CD4-positive, alpha-beta T cell (primary cell): ENCODE data around the gene OR2J3. TPM values are rescaled to one million over a fixed set of nuclear protein-coding genes. Genes with fewer than 3 reads are reported as not detected.
A peak's percentile ranks its signal among the peaks of the same experiment; 100 is the strongest.

Experiments used
- ATAC-seq: fragments of 200-7000 bp; cut with Tn5 transposase; one replicate; pipeline ENCODE4 v1.10.0; 2022; ENCODE audit warnings: mild to moderate bottlenecking; ENCODE audit not compliant: poor library complexity
- CTCF ChIA-PET: fragments of 350-600 bp; sonication (Branson Sonifier 250); formaldehyde crosslinking; loops from one replicate; lab custom pipeline; 2021; ENCODE audit warnings: antibody characterized with exemption, inconsistent platforms; lab: Charles Lee
- POLR2A ChIA-PET: fragments of 350-600 bp; sonication (Branson Sonifier 250); formaldehyde crosslinking; loops from one replicate; lab custom pipeline; 2021; ENCODE audit warnings: antibody characterized with exemption, inconsistent platforms; lab: Charles Lee
- DNase-seq, 14 experiments: peaks; one replicate each; pipeline ENCODE4 v3.0.0-alpha.2; 2013 to 2020; ENCODE audit warnings: mixed read lengths in 2 of 14
- H3K27ac ChIP-seq, 2 donors: one replicate each; pipeline versions ENCODE4 v1.5.1 to v1.7.0; 2013; ENCODE audit warnings: low read length in 2 of 2, low read depth in 1 of 2, mild to moderate bottlenecking in 1 of 2
- H3K27me3 ChIP-seq, 2 experiments: 1 replicate in 1 of 2; 2 replicates in 1 of 2; pipeline versions ENCODE4 v1.6.1 to v1.7.0; 2013; ENCODE audit warnings: low read length in 2 of 2, control low read depth in 1 of 2, mild to moderate bottlenecking in 1 of 2, moderate library complexity in 1 of 2; ENCODE audit not compliant: insufficient read depth in 2 of 2, control insufficient read depth in 1 of 2
- H3K36me3 ChIP-seq: one replicate; pipeline ENCODE4 v1.6.1; 2013; ENCODE audit warnings: low read length, control low read depth; ENCODE audit not compliant: insufficient read depth
- H3K4me1 ChIP-seq: one replicate; pipeline ENCODE4 v1.6.1; 2013; ENCODE audit warnings: low read length, control low read depth; ENCODE audit not compliant: insufficient read depth
- H3K4me3 ChIP-seq: one replicate; pipeline ENCODE4 v1.5.1; 2013; ENCODE audit warnings: mild to moderate bottlenecking, low read length, moderate library complexity
- H3K9me3 ChIP-seq, 2 experiments: 1 replicate in 1 of 2; 2 replicates in 1 of 2; pipeline versions ENCODE4 v1.6.1 to v1.7.0; 2013; ENCODE audit warnings: low read length in 2 of 2, mild to moderate bottlenecking in 2 of 2, control low read depth in 1 of 2, moderate library complexity in 1 of 2; ENCODE audit not compliant: control insufficient read depth in 1 of 2, insufficient read depth in 1 of 2
- H3K27ac Mint-ChIP-seq: one replicate; pipeline ENCODE4 v1.8.0; 2020; ENCODE audit warnings: mixed read lengths
- H3K27me3 Mint-ChIP-seq: one replicate; pipeline ENCODE4 v1.8.0; 2021; ENCODE audit warnings: mixed read lengths
- H3K36me3 Mint-ChIP-seq: one replicate; pipeline ENCODE4 v1.8.0; 2021; ENCODE audit warnings: low read depth, mixed read lengths
- H3K4me1 Mint-ChIP-seq: one replicate; pipeline ENCODE4 v1.8.0; 2021; ENCODE audit warnings: low read depth, mixed read lengths
- H3K4me3 Mint-ChIP-seq: one replicate; pipeline ENCODE4 v1.8.0; 2020; ENCODE audit warnings: mild to moderate bottlenecking, mixed read lengths
- H3K9me3 Mint-ChIP-seq: one replicate; pipeline ENCODE4 v1.8.0; 2020; ENCODE audit warnings: mixed read lengths
- CTCF ChIP-seq: fragments of 200-600 bp; IDR thresholded peaks from one replicate; pipeline ENCODE4 v1.8.0; 2022; ENCODE audit warnings: antibody characterized with exemption, mild to moderate bottlenecking
- intact Hi-C, 2 experiments: fragments of 100-400 bp; cut with DNase I in 1 of 2; cut with micrococcal nuclease in 1 of 2; formaldehyde crosslinking; loops; one replicate each; pipeline versions ENCODE4 v1.15.1 to v1.9.0; 2023 to 2025; cut with DNase I, micrococcal nuclease
- polyA plus RNA-seq, 2 donors: library from polyadenylated mRNA; unstranded; fragments of 120-200 nt; gene quantifications; one replicate each; pipeline ENCODE4 v1.2.1, GENCODE V29; 2013
- total RNA-seq, 174 experiments: library from RNA in 2 of 174; stranded (reverse) in 2 of 174; gene quantifications; one replicate each; pipeline ENCODE4 v1.2.3 and lab custom pipeline; 2021 to 2026

The OR2J3 gene
- total RNA-seq (not detected), total RNA-seq (lab: John Stamatoyannopoulos, UW) (0 to 0.21 (median 0) reads per million in 172 experiments)
- not detected for polyA plus RNA-seq (2013, experiment 1 of 2)
- not detected for polyA plus RNA-seq (2013, experiment 2 of 2)

- DNase-seq: no peak
- intact Hi-C loops: no loop called here
- no peak for ATAC-seq
Observed at GRCh38 chr6:29107758-29108157, at the start of gene OR2J3. TSS of gene OR2J3 (plus strand) at chr6:29108058. CDS start at chr6:29111891, 3,833 bp downstream.

GRCh38 chr6:29071831-29072723 lies 35.8 kb upstream of the OR2J3 start:
- Mint-ChIP-seq H3K27me3 (peaks cover 67% of the 10 kb centered on the region), H3K36me3 (no peaks in the 10 kb centered on the region), H3K4me1 (no peaks in the 10 kb centered on the region), H3K27ac (no peak overlapping the region), H3K4me3 (no peak overlapping the region), H3K9me3 (peaks cover 2% of the 10 kb centered on the region)
- TF ChIP-seq CTCF: no peak
- Histone ChIP-seq H3K9me3 (no peaks in the 10 kb centered on the region), H3K27ac (no peak overlapping the region), H3K27me3 (peaks cover 8 to 19% of the 10 kb centered on the region in 2 experiments), H3K36me3 (no peaks in the 10 kb centered on the region), H3K4me1 (no peaks in the 10 kb centered on the region), H3K4me3 (no peak overlapping the region)
- intact Hi-C loops: no loop called here
- DNase-seq: peak in 2 of 14 experiments; percentile 14 to 20
- ATAC-seq: no peak
- CTCF ChIA-PET: no interaction called here
- POLR2A ChIA-PET: no interaction called here

More at GRCh38 chr6:29107758-29108157, at the start of gene OR2J3:
- Histone ChIP-seq H3K27ac (no peak within 1 kb of the TSS), H3K27me3 (peaks cover 11% of the 10 kb centered on the region in 2 experiments), H3K4me3 (no peak within 1 kb of the TSS), H3K9me3 (no peaks in the 10 kb centered on the region), H3K4me1 (no peaks in the 10 kb centered on the region), H3K36me3 (no peaks in the 10 kb centered on the region)
- Mint-ChIP-seq H3K4me1 (no peaks in the 10 kb centered on the region), H3K4me3 (no peak within 1 kb of the TSS), H3K27me3 (peaks cover 64% of the 10 kb centered on the region), H3K9me3 (no peaks in the 10 kb centered on the region), H3K27ac (no peak within 1 kb of the TSS), H3K36me3 (no peaks in the 10 kb centered on the region)
- POLR2A ChIA-PET: no interaction called here
- CTCF ChIA-PET: no interaction called here
- no peak for TF ChIP-seq CTCF

GRCh38 chr6:29079203-29079602 lies 28.7 kb upstream of the OR2J3 start:
- no peaks in the 10 kb centered on the region for H3K36me3 ChIP-seq
- ATAC-seq (no peak), DNase-seq (no peak)
- ChIA-PET CTCF (no interaction called here), POLR2A (no interaction called here)
- intact Hi-C loops: no loop called here
- no peak overlapping the region for H3K4me3 Mint-ChIP-seq
- H3K4me1 ChIP-seq: no peaks in the 10 kb centered on the region
- no peaks in the 10 kb centered on the region for H3K9me3 ChIP-seq
- no peaks in the 10 kb centered on the region for H3K36me3 Mint-ChIP-seq
- H3K27ac Mint-ChIP-seq: no peak overlapping the region
- no peaks in the 10 kb centered on the region for H3K9me3 Mint-ChIP-seq
- no peak overlapping the region for H3K4me3 ChIP-seq
- no peak overlapping the region for H3K27ac ChIP-seq
- no peak for TF ChIP-seq CTCF
- peaks cover 5% of the 10 kb centered on the region for H3K4me1 Mint-ChIP-seq
- peaks cover 29% of the 10 kb centered on the region for H3K27me3 Mint-ChIP-seq
- peaks cover 2 to 3% of the 10 kb centered on the region in 2 experiments for H3K27me3 ChIP-seq
